ENCODE data around the gene FST. TPM values are rescaled to one million over a fixed set of nuclear protein-coding genes. Genes with fewer than 3 reads are reported as not detected.

Gene FST
- total RNA-seq (2016; rRNA removed; fragmentation: Illumina TruSeq; extraction: Trizol) (21.2 and 38.6 TPM in 2 replicates), polyA plus RNA-seq (2011; rRNA removed) (136 and 141 TPM in 2 replicates), polyA minus RNA-seq (2011; rRNA and poly(A)+ RNA removed; ENCODE audit: low replicate concordance) (0.61 and 57.6 TPM in 2 replicates), Bru-seq, nascent RNA (percentile 93 among the genes with signal in this experiment), BruChase-seq, experiment 1, labeled RNA remaining after a 6-hour chase (percentile 98 among the genes with signal in this experiment), BruChase-seq, experiment 2, labeled RNA remaining after a 2-hour chase (percentile 95 among the genes with signal in this experiment)
- total RNA-seq (2016; cell fraction: cytosol; rRNA removed; fragmentation: Illumina TruSeq; extraction: Trizol; ENCODE audit: low read depth), result 18.7 and 19.2 TPM in 2 replicates
- 18.4 and 42.7 TPM in 2 replicates for total RNA-seq (2016; cell fraction: insoluble cytoplasmic fraction; rRNA removed; fragmentation: Illumina TruSeq; extraction: Trizol)
- 25.9 and 27.5 TPM in 2 replicates for total RNA-seq (2016; cell fraction: membrane; rRNA removed; fragmentation: Illumina TruSeq; extraction: Trizol)
- total RNA-seq (2016; cell fraction: nucleus; rRNA removed; fragmentation: Illumina TruSeq; extraction: Trizol), result 50.2 and 51.1 TPM in 2 replicates
- polyA plus RNA-seq (2011; cell fraction: cytosol; rRNA removed), result 76.2 and 118 TPM in 2 replicates
- polyA plus RNA-seq (2011; cell fraction: nucleus; rRNA removed), result 165 and 188 TPM in 2 replicates
- 255 and 298 TPM in 2 replicates for polyA plus RNA-seq (2012)
- 25.3 and 25.6 TPM in 2 replicates for polyA plus RNA-seq (2016; cell fraction: cytosol; fragmentation: Illumina TruSeq; extraction: Trizol; ENCODE audit: low read depth)
- polyA plus RNA-seq (2016; cell fraction: insoluble cytoplasmic fraction; fragmentation: Illumina TruSeq; extraction: Trizol; ENCODE audit: low read depth), result 21.2 and 23.0 TPM in 2 replicates
- 20.2 and 27.0 TPM in 2 replicates for polyA plus RNA-seq (2016; cell fraction: membrane; fragmentation: Illumina TruSeq; extraction: Trizol; ENCODE audit: low read depth)
- polyA plus RNA-seq (2016; cell fraction: nucleus; fragmentation: Illumina TruSeq; extraction: Trizol; ENCODE audit: insufficient read depth, low read depth), result 94.2 and 108 TPM in 2 replicates
- polyA minus RNA-seq (2011; cell fraction: cytosol; rRNA and poly(A)+ RNA removed), result 48.9 and 60.8 TPM in 2 replicates
- 70.6 and 93.7 TPM in 2 replicates for polyA minus RNA-seq (2011; cell fraction: nucleus; rRNA and poly(A)+ RNA removed)
- long read RNA-seq, experiment 1, transcript FST-201 (6 exons, 2,519 nt), result major isoform, 135 of 238 reads
- long read RNA-seq, experiment 1, transcript FST-202 (6 exons, 2,538 nt), result minor isoform, 19 of 238 reads
- long read RNA-seq, experiment 1, partial matches to known transcripts, result 24 of 238 reads
- long read RNA-seq, experiment 1, other reads (novel, unspliced or antisense), result 60 of 238 reads
- long read RNA-seq, experiment 2, transcript FST-201 (6 exons, 2,519 nt), result major isoform, 18 of 73 reads
- long read RNA-seq, experiment 2, partial matches to known transcripts, result 48 of 73 reads
- long read RNA-seq, experiment 2, other reads (novel, unspliced or antisense), result 6 of 73 reads

- H3K4me2 ChIP-seq (ENCODE audit: low read depth, low read length), result peak within 1 kb of the TSS; percentile 84
- no peak for FAIRE-seq
- H3K4me3 ChIP-seq (replicated peaks in 1 of 3; ENCODE audit: insufficient read depth in 1 of 3, low read depth in 2 of 3, low read length in 3 of 3), result peak within 1 kb of the TSS; percentile 84 to 96 (median 95)
- H2AFZ ChIP-seq (ENCODE audit: low read length), result no peak within 1 kb of the TSS
- 0% methylated on average over 8 of the region's 64 CpGs for WGBS (ENCODE audit: low lambda C conversion rate)
- H3K36me3 ChIP-seq (replicated peaks in 1 of 2; ENCODE audit: control insufficient read depth in 1 of 2, insufficient read depth in 2 of 2, low read length in 2 of 2), result peaks cover 13 to 22% of the 10 kb centered on the region in 2 experiments
- no TSS peak for BruUV-seq (replicated peaks)
- ChIA-PET CTCF (ENCODE audit: low intra/inter-chr PET ratio, low total read pairs) (no interaction called here), POLR2A (interaction anchor here (0.7 to 1.3 kb wide), 6 partner anchors 16 to 120 kb away, joined by 3 to 5 read pairs (median 4); partner anchors contain the start of gene NDUFS4)
- H3K4me1 ChIP-seq (ENCODE audit: insufficient read depth, low read length), result peaks cover 55% of the 10 kb centered on the region
- no peaks in the 10 kb centered on the region for H3K9me3 ChIP-seq (ENCODE audit: low read length)
- DNase-seq (ENCODE audit: low spot score), result no peak
- in situ Hi-C loops (cut with HindIII; ENCODE audit: extremely low pct_ligation_motif_present, low pct_unique_long_range_greater_than_20kb), result no loop called here
- peaks cover 15% of the 10 kb centered on the region for H4K20me1 ChIP-seq (ENCODE audit: insufficient read depth, low read length)
- intact Hi-C loops (cut with micrococcal nuclease; ENCODE audit: unreplicated experiment), result no loop called here
- H3K27me3 ChIP-seq (ENCODE audit: control insufficient read depth in 1 of 2, insufficient read depth in 2 of 2, low read length in 2 of 2), result peaks cover 0 to 5% of the 10 kb centered on the region in 2 experiments; a peak in 1 of 5 replicates
- H3K9ac ChIP-seq (ENCODE audit: insufficient read depth, low read depth, low read length), result peak within 1 kb of the TSS; percentile 99
- peak within 1 kb of the TSS; percentile 98 for H3K27ac ChIP-seq (ENCODE audit: extremely low read length, insufficient read depth, low read length)
- H3K79me2 ChIP-seq (ENCODE audit: insufficient read depth, low read length), result peaks cover 37% of the 10 kb centered on the region
- ATAC-seq, result peak; percentile 11
- TF ChIP-seq RBM22 (optimal IDR thresholded peaks at IDR 0.05; ENCODE audit: low read length) (no peak), MAFK (conservative IDR thresholded peaks at IDR 0.05 in 1 of 2, IDR thresholded peaks at IDR 0.05 in 1 of 2; ENCODE audit: low read length in 2 of 2) (no peak), ZFP1 (CRISPR knock-in tag; IDR thresholded peaks at IDR 0.05) (no peak), ZNF619 (CRISPR knock-in tag; IDR thresholded peaks at IDR 0.05) (no peak), PHF8 (CRISPR knock-in tag; IDR thresholded peaks at IDR 0.05) (peak; percentile 14; the same call in 1 of the 2 replicates), BRD4 (CRISPR knock-in tag; IDR thresholded peaks at IDR 0.05) (peak; percentile 46), SAP130 (CRISPR knock-in tag; IDR thresholded peaks at IDR 0.05; ENCODE audit: low read depth) (0 out of 2 replicates have a peak, but pooled peaks have one; percentile 22), ZBTB2 (CRISPR knock-in tag; IDR thresholded peaks at IDR 0.05; ENCODE audit: low read depth) (no peak), POLR2AphosphoS5 (IDR thresholded peaks at IDR 0.05; ENCODE audit: low read depth, low read length) (peak; percentile 60; the same call in 1 of the 2 replicates), ZC3H4 (CRISPR knock-in tag; IDR thresholded peaks at IDR 0.05; ENCODE audit: borderline replicate concordance) (peak; percentile 80; the same call in 1 of the 2 replicates)
- TF ChIP-seq, protein P1, sequence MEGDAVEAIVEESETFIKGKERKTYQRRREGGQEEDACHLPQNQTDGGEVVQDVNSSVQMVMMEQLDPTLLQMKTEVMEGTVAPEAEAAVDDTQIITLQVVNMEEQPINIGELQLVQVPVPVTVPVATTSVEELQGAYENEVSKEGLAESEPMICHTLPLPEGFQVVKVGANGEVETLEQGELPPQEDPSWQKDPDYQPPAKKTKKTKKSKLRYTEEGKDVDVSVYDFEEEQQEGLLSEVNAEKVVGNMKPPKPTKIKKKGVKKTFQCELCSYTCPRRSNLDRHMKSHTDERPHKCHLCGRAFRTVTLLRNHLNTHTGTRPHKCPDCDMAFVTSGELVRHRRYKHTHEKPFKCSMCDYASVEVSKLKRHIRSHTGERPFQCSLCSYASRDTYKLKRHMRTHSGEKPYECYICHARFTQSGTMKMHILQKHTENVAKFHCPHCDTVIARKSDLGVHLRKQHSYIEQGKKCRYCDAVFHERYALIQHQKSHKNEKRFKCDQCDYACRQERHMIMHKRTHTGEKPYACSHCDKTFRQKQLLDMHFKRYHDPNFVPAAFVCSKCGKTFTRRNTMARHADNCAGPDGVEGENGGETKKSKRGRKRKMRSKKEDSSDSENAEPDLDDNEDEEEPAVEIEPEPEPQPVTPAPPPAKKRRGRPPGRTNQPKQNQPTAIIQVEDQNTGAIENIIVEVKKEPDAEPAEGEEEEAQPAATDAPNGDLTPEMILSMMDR (CRISPR knock-in tag; IDR thresholded peaks at IDR 0.05), result no peak
These were observed at the start of gene FST for GRCh38 chr5:53480416-53481158. Gene FST, plus strand, starts transcription at chr5:53480629. Its CDS starts 163 bp downstream, at chr5:53480792.

All from HepG2 (cell line).